ENCODE measurements around the gene HMX3. TPM values are rescaled to one million over a fixed set of nuclear protein-coding genes. Genes with fewer than 3 reads are reported as not detected.

The HMX3 gene
- total RNA-seq, 4 donors from 2014 or later, result 1.1 to 3.4 TPM; not detected in 2

DNA sequence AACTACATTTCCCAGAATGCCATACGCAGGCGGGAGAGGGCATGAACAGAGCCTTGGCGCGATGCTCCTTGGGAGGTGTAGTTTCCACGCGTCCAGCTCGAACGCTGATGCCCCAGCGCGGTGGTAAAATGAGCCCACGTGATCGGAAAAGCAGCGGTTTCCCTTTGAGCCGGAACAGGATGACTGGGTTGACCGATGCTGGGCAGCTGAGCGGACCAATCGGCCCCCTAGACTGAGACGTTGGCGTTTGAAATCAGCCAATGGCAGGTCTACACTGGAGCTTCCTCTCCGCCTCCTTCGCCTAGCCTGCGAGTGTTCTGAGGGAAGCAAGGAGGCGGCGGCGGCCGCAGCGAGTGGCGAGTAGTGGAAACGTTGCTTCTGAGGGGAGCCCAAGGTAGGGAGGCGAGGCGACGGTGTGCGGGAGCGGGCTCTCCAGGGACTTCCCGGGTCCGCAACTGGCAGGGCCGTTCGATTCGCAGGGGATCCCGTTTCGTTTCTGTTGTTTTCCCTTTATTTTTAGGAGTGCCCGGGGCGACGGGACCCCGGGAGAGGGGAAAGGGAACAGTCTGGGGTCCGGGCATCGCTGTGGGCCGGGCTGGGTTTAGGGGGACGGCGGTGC lies 18.4 kb downstream of the HMX3 start, which contains the start of gene BUB3:
TSS of gene BUB3 (plus strand) at position 311 of the 619 bp plus-strand sequence. CDS start 516 bp downstream, outside the sequence.
- peak; percentile 75 to 86 for TF ChIP-seq POLR2A (IDR thresholded peaks at IDR 0.05)
- TF ChIP-seq, protein P1, sequence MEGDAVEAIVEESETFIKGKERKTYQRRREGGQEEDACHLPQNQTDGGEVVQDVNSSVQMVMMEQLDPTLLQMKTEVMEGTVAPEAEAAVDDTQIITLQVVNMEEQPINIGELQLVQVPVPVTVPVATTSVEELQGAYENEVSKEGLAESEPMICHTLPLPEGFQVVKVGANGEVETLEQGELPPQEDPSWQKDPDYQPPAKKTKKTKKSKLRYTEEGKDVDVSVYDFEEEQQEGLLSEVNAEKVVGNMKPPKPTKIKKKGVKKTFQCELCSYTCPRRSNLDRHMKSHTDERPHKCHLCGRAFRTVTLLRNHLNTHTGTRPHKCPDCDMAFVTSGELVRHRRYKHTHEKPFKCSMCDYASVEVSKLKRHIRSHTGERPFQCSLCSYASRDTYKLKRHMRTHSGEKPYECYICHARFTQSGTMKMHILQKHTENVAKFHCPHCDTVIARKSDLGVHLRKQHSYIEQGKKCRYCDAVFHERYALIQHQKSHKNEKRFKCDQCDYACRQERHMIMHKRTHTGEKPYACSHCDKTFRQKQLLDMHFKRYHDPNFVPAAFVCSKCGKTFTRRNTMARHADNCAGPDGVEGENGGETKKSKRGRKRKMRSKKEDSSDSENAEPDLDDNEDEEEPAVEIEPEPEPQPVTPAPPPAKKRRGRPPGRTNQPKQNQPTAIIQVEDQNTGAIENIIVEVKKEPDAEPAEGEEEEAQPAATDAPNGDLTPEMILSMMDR (IDR thresholded peaks at IDR 0.05), result peak in 4 of 6 experiments; percentile 7 to 49 (median 30)
- Histone ChIP-seq H3K4me3 (peak within 1 kb of the TSS; percentile 74 to 95 (median 88)), H3K27ac (peak within 1 kb of the TSS; percentile 84 to 95 (median 89)), H3K27me3 (peaks cover 0 to 20% of the 10 kb centered on the region in 2 donors), H3K9me3 (no peaks in the 10 kb centered on the region), H3K36me3 (peaks cover 0 to 19% (median 0%) of the 10 kb centered on the region in 3 donors), H3K4me1 (peaks cover 0 to 45% (median 18%) of the 10 kb centered on the region in 4 donors)
- peak; percentile 96 to 99 (median 97) for DNase-seq

DNA sequence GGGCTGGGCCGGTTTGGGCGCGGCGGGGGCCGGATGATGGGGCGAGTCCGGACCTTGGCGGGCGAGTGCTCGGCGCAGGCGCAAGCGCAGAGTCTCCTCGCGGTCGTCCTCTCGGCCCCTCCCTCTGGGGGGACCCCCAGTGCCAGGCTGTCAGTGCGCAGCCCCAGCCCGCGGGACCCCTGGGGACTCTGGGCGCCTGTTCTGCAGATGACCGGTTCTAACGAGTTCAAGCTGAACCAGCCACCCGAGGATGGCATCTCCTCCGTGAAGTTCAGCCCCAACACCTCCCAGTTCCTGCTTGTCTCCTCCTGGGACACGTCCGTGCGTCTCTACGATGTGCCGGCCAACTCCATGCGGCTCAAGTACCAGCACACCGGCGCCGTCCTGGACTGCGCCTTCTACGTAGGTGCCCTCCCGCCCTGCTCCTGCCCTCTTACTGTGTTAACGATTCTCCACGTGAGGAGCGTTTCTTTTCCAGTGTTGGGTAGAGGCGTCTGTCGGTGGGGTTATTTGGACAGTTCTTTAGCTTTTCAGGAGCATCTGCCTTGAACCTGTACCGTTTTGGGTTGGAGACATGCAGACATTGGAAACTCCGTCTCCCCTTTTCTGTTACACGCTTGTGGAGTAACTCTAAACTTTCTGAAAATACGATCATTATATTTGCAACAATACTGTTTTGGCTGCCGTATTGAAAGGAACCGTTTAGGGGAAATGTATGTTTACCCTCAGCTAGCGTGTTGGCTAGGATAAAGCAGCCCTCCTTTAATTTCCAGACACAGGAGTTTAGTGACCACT lies 19.1 kb downstream of the HMX3 start:
- Histone ChIP-seq H3K27ac (peak overlapping the region; percentile 84 to 95 (median 89)), H3K4me3 (peak overlapping the region; percentile 74 to 95 (median 88)), H3K27me3 (peaks cover 0 to 13% of the 10 kb centered on the region in 2 donors), H3K4me1 (peaks cover 0 to 38% (median 16%) of the 10 kb centered on the region in 4 donors), H3K9me3 (no peaks in the 10 kb centered on the region), H3K36me3 (peaks cover 0 to 19% (median 0%) of the 10 kb centered on the region in 3 donors)
- no peak for TF ChIP-seq POLR2A (IDR thresholded peaks at IDR 0.05)
- TF ChIP-seq, protein P1 (IDR thresholded peaks at IDR 0.05), result no peak
- peak; percentile 46 to 80 (median 72) for DNase-seq

DNA sequence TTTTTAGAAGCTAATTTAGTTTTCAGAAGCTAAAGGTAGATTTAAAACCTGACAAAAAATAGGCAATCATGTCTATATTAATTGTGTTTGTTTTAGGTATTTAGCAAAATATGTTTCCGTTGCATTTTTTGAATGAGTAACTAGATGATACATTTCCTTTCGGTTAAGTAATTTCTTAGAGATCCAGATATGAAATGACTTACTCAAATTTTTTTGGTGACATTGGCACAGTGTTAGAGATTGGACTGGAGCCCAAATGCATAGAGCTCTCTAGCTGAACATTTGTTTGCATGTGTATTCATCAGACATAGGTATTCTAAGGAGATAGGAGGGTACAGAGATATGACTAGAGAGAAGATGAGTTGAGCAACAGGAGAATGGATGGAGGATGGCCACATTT lies 20.3 kb downstream of the HMX3 start:
- H3K4me1 ChIP-seq, result peaks cover 0 to 27% (median 7%) of the 10 kb centered on the region in 4 donors
- peaks cover 0 to 29% (median 0%) of the 10 kb centered on the region in 3 donors for H3K36me3 ChIP-seq
- TF ChIP-seq, protein P1 (IDR thresholded peaks at IDR 0.05), result no peak
- no peak for TF ChIP-seq POLR2A (IDR thresholded peaks at IDR 0.05)
- H3K27me3 ChIP-seq, result peaks cover 0 to 5% of the 10 kb centered on the region in 2 donors
- no peak overlapping the region for H3K4me3 ChIP-seq
- no peak for DNase-seq
- H3K27ac ChIP-seq, result no peak overlapping the region
- no peaks in the 10 kb centered on the region for H3K9me3 ChIP-seq

DNA sequence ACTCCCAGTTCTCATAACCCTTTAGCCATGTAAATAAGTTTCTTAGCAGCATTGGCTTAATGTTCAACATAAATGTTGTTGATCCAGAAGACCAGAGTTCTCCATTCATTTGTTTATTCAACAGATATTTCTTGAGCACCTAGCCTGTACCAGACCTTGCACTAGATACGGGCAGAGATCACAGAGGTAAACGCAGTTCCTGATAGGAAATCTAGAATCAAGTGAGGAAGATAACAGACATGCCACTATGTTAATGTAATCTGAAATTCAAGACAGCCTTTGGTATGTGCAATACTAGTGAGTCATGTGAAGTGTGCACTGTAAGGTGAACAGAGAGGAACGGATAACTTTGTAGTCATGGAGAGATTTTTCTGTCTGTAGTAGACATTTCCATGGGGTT lies 21.4 kb downstream of the HMX3 start:
- no peak for TF ChIP-seq POLR2A (IDR thresholded peaks at IDR 0.05)
- TF ChIP-seq, protein P1 (IDR thresholded peaks at IDR 0.05), result no peak
- H3K27ac ChIP-seq, result no peak overlapping the region
- no peak overlapping the region for H3K4me3 ChIP-seq
- no peaks in the 10 kb centered on the region for H3K9me3 ChIP-seq
- H3K4me1 ChIP-seq, result peaks cover 0 to 23% (median 3%) of the 10 kb centered on the region in 4 donors
- H3K36me3 ChIP-seq, result peaks cover 0 to 41% (median 0%) of the 10 kb centered on the region in 3 donors
- no peak for DNase-seq
- no peaks in the 10 kb centered on the region for H3K27me3 ChIP-seq

DNA sequence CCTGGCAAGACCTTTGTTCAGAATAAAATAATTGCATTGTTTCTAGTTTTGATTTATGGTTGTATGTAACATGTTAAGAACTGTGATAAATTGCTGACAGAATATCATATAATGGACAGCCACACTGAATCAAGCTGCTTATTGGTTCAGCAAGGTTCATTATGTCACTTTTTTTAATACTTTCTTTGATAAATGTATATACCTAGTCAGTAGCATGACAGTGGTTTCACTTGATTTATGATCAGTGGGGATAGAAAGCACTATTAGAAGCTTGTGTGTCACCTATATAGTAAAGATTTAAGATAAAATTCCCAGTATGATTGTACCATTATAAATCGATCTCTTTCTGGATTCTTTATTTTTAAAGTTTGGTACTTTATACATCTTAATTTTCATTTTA lies 22.9 kb downstream of the HMX3 start:
- no peak overlapping the region for H3K4me3 ChIP-seq
- no peaks in the 10 kb centered on the region for H3K27me3 ChIP-seq
- H3K36me3 ChIP-seq, result peaks cover 0 to 55% (median 4%) of the 10 kb centered on the region in 3 donors
- no peaks in the 10 kb centered on the region for H3K9me3 ChIP-seq
- H3K4me1 ChIP-seq, result peaks cover 0 to 23% (median 3%) of the 10 kb centered on the region in 4 donors
- no peak for TF ChIP-seq POLR2A (IDR thresholded peaks at IDR 0.05)
- TF ChIP-seq, protein P1 (IDR thresholded peaks at IDR 0.05), result no peak
- no peak overlapping the region for H3K27ac ChIP-seq
- no peak for DNase-seq

Measured in Peyer's patch (tissue), 4 donors.